ENCODE data around the gene PRXL2B. TPM values are rescaled to one million over a fixed set of nuclear protein-coding genes. Genes with fewer than 3 reads are reported as not detected.

Gene PRXL2B
- total RNA-seq, 1 experiment from 2014 or later, result 34.8 TPM

DNA sequence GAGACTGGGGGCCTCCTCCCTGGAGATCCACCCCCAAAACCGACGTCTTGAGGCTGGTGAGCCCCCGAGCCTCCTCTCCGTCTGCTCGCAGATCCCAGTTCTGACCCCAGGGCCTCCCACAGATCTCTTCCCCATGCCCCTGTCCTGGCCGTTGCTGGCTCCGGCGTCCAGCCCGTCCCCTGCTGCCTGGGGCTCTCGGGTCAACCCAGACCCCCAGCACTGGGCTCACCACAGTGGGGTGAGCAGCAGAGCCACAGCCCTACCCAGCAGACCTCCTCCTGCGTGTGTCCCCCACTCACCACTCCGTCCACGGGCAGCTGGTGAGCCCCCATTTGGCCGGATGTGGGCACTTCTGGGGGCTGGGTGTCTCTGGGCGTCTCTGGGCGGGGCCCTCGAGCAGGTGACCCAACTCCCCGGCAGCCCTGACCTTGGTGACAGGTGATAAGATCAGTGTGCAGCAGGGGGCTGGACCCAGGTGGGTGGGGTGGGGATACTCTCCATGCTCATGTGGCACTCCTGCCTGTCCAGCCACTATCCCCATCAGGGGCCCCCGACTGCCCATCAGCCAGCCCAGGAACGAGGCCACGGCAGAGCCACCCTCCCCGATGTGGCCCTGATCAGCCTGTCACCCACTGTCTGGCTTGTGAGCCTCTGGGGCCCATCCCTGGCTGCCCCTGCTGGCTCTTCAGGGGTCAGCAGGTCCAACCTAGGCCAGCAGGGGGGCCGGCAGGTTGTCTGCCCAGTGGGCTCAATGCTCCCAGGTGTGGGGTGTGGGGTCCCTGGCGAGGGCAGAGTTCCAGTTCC, 29.7 kb upstream of the PRXL2B start:
- Histone ChIP-seq H3K4me1 (ENCODE audit: insufficient read depth, low read length, poor library complexity, severe bottlenecking) (peaks cover 17% of the 10 kb centered on the region), H3K27ac (ENCODE audit: low read depth, low read length, poor library complexity, severe bottlenecking) (peak overlapping the region; percentile 72), H3K9me3 (ENCODE audit: low read depth, low read length, poor library complexity, severe bottlenecking) (no peaks in the 10 kb centered on the region), H3K4me3 (ENCODE audit: low read depth, low read length, poor library complexity, severe bottlenecking) (peak overlapping the region; percentile 45), H3K36me3 (ENCODE audit: insufficient read depth, low read length, poor library complexity, severe bottlenecking) (no peaks in the 10 kb centered on the region), H3K27me3 (replicated peaks; ENCODE audit: insufficient read depth, low read depth, low read length, poor library complexity) (no peaks in the 10 kb centered on the region)
- ChIA-PET POLR2A (ENCODE audit: low non-redundant PET) (no interaction called here), CTCF (no interaction called here)
- intact Hi-C loops (cut with micrococcal nuclease; ENCODE audit: unreplicated experiment), result loop anchor here (10.0 kb wide), 1 partner anchor 868 kb away; no protein-coding TSS in a partner anchor
- TF ChIP-seq, protein P1, sequence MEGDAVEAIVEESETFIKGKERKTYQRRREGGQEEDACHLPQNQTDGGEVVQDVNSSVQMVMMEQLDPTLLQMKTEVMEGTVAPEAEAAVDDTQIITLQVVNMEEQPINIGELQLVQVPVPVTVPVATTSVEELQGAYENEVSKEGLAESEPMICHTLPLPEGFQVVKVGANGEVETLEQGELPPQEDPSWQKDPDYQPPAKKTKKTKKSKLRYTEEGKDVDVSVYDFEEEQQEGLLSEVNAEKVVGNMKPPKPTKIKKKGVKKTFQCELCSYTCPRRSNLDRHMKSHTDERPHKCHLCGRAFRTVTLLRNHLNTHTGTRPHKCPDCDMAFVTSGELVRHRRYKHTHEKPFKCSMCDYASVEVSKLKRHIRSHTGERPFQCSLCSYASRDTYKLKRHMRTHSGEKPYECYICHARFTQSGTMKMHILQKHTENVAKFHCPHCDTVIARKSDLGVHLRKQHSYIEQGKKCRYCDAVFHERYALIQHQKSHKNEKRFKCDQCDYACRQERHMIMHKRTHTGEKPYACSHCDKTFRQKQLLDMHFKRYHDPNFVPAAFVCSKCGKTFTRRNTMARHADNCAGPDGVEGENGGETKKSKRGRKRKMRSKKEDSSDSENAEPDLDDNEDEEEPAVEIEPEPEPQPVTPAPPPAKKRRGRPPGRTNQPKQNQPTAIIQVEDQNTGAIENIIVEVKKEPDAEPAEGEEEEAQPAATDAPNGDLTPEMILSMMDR (conservative IDR thresholded peaks at IDR 0.05; ENCODE audit: low read depth, low read length), result no peak
- TF ChIP-seq EZH2 (IDR thresholded peaks at IDR 0.05; ENCODE audit: borderline replicate concordance, low read depth, low read length, poor library complexity, severe bottlenecking), result no peak
- DNase-seq (ENCODE audit: low spot score), result no peak
- no TSS peak for BruUV-seq (replicated peaks)

DNA sequence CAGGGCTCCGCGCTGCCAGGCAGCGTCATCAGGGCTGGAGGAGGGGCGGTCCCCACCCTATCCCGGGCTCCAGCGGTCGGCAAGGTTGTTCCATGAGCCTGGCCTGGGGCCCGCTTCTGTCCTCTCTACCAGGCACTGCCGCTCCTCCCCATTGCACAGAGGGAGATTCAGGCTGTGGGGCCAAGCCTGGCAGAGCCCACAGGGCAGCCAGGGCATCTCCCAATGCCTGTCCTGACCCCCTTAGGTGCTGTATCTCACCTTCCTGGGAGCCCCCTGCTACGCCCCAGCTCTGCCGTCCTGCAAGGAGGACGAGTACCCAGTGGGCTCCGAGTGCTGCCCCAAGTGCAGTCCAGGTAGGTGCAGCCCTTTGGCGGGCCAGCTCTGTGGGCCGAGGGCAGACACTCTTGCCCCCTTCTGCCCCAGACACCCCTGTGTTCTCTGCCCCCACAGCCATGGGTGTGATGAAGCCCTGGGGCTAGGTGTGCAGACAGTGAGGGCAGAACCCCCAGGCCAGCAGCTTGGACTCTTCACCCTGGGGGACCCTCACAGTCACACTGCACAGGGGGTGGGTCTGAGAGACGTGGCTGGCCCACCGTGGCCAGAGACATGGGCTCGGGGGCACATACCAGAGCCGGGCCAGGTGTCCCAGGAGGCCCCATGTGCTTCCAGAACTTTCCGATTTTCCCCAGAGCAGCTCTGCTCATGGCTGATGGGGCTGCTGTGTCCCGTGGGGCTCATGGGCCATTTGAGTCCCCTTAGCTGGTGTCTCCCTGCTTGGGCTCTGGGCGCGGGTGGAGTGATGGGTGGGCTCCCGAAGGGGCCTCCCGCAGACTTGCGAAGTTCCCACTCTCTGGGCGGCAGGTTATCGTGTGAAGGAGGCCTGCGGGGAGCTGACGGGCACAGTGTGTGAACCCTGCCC, 28.8 kb upstream of the PRXL2B start:
- BruUV-seq (replicated peaks), result no TSS peak
- intact Hi-C loops (cut with micrococcal nuclease; ENCODE audit: unreplicated experiment), result loop anchor here (10.0 kb wide), 1 partner anchor 867 kb away; no protein-coding TSS in a partner anchor
- POLR2A ChIA-PET (ENCODE audit: low non-redundant PET), result interaction anchor here (0.6 kb wide), 1 partner anchor 16 kb away, joined by 3 read pairs; no protein-coding TSS in a partner anchor

DNA sequence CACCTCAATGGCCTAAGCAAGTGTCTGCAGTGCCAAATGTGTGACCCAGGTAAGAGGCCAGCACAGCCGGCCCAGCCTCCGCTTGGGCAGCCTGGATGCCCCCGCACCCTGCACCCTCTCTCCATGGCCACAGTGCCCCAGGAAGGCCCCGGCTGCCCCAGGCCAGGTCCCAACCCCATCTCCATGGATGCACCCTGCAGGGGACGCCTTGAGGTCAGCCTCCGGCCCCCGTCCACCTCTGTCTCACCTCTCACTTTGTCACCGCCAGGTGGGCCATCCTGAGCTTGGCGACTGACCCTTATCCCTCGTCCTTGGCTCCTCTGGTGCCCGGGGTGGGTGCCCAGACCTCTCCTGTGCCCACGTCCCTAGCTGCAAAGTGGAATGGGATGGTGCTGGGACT, 28.2 kb upstream of the PRXL2B start:
- H3K4me1 ChIP-seq (ENCODE audit: insufficient read depth, low read length, poor library complexity, severe bottlenecking), result peaks cover 17% of the 10 kb centered on the region
- BruUV-seq (replicated peaks), result no TSS peak
- POLR2A ChIA-PET (ENCODE audit: low non-redundant PET), result interaction anchor here (0.6 kb wide), 1 partner anchor 16 kb away, joined by 3 read pairs; no protein-coding TSS in a partner anchor
- CTCF ChIA-PET, result no interaction called here
- no peak overlapping the region for H3K27ac ChIP-seq (ENCODE audit: low read depth, low read length, poor library complexity, severe bottlenecking)
- intact Hi-C loops (cut with micrococcal nuclease; ENCODE audit: unreplicated experiment), result loop anchor here (10.0 kb wide), 1 partner anchor 866 kb away; no protein-coding TSS in a partner anchor
- H3K36me3 ChIP-seq (ENCODE audit: insufficient read depth, low read length, poor library complexity, severe bottlenecking), result no peaks in the 10 kb centered on the region
- no peak for DNase-seq (ENCODE audit: low spot score)
- H3K4me3 ChIP-seq (ENCODE audit: low read depth, low read length, poor library complexity, severe bottlenecking), result no peak overlapping the region
- TF ChIP-seq, protein P1 (conservative IDR thresholded peaks at IDR 0.05; ENCODE audit: low read depth, low read length), result no peak
- no peak for TF ChIP-seq EZH2 (IDR thresholded peaks at IDR 0.05; ENCODE audit: borderline replicate concordance, low read depth, low read length, poor library complexity, severe bottlenecking)
- no peaks in the 10 kb centered on the region for H3K27me3 ChIP-seq (replicated peaks; ENCODE audit: insufficient read depth, low read depth, low read length, poor library complexity)
- no peaks in the 10 kb centered on the region for H3K9me3 ChIP-seq (ENCODE audit: low read depth, low read length, poor library complexity, severe bottlenecking)

More for the DNA sequence above, 28.8 kb upstream of the PRXL2B start:
- H3K4me1 ChIP-seq (ENCODE audit: insufficient read depth, low read length, poor library complexity, severe bottlenecking), result peaks cover 17% of the 10 kb centered on the region
- no peak for DNase-seq (ENCODE audit: low spot score)
- no peak overlapping the region for H3K4me3 ChIP-seq (ENCODE audit: low read depth, low read length, poor library complexity, severe bottlenecking)
- H3K36me3 ChIP-seq (ENCODE audit: insufficient read depth, low read length, poor library complexity, severe bottlenecking), result no peaks in the 10 kb centered on the region
- no peak for TF ChIP-seq EZH2 (IDR thresholded peaks at IDR 0.05; ENCODE audit: borderline replicate concordance, low read depth, low read length, poor library complexity, severe bottlenecking)
- TF ChIP-seq, protein P1 (conservative IDR thresholded peaks at IDR 0.05; ENCODE audit: low read depth, low read length), result no peak
- CTCF ChIA-PET, result no interaction called here
- no peaks in the 10 kb centered on the region for H3K9me3 ChIP-seq (ENCODE audit: low read depth, low read length, poor library complexity, severe bottlenecking)
- H3K27ac ChIP-seq (ENCODE audit: low read depth, low read length, poor library complexity, severe bottlenecking), result no peak overlapping the region
- no peaks in the 10 kb centered on the region for H3K27me3 ChIP-seq (replicated peaks; ENCODE audit: insufficient read depth, low read depth, low read length, poor library complexity)
